HepG2 (cell line): ENCODE results near the gene PTGDR2.

Experiments used
- CTCF ChIP-seq: sonication (generic); formaldehyde crosslinking; IDR thresholded peaks from 2 replicates; pipeline ENCODE4 v1.5.0; 2020; ENCODE audit warnings: mild to moderate bottlenecking, missing genetic modification reagents, moderate library complexity
- FOXK1 ChIP-seq: sonication (generic); formaldehyde crosslinking; IDR thresholded peaks from 2 replicates; pipeline ENCODE4 v1.4.0; 2020; ENCODE audit warnings: low read depth, missing genetic modification reagents, borderline replicate concordance
- MED1 ChIP-seq: sonication (generic); formaldehyde crosslinking; IDR thresholded peaks from 2 replicates; pipeline ENCODE4 v1.4.0; 2020; ENCODE audit warnings: missing genetic modification reagents
- POLR2A ChIP-seq, 2 experiments: IDR thresholded peaks; 2 replicates each; pipeline ENCODE4 v1.6.1; 2011; ENCODE audit warnings: low read depth in 2 of 2, low read length in 2 of 2, mild to moderate bottlenecking in 1 of 2, moderate library complexity in 1 of 2; ENCODE audit not compliant: insufficient read depth in 1 of 2
- RAD21 ChIP-seq: fragments of 450-650 bp; formaldehyde crosslinking; IDR thresholded peaks from 2 replicates; pipeline ENCODE4 v1.5.0; 2020; ENCODE audit warnings: mild to moderate bottlenecking
- SMC3 ChIP-seq: IDR thresholded peaks from 2 replicates; pipeline ENCODE4 v1.6.1; 2011; ENCODE audit warnings: low read length, improper control_type of control experiment
- TF ChIP-seq, protein P1 (sequence below): sonication (generic); formaldehyde crosslinking; IDR thresholded peaks from 2 replicates; pipeline ENCODE4 v1.4.0; 2020; ENCODE audit warnings: low read depth, missing genetic modification reagents

DNA sequence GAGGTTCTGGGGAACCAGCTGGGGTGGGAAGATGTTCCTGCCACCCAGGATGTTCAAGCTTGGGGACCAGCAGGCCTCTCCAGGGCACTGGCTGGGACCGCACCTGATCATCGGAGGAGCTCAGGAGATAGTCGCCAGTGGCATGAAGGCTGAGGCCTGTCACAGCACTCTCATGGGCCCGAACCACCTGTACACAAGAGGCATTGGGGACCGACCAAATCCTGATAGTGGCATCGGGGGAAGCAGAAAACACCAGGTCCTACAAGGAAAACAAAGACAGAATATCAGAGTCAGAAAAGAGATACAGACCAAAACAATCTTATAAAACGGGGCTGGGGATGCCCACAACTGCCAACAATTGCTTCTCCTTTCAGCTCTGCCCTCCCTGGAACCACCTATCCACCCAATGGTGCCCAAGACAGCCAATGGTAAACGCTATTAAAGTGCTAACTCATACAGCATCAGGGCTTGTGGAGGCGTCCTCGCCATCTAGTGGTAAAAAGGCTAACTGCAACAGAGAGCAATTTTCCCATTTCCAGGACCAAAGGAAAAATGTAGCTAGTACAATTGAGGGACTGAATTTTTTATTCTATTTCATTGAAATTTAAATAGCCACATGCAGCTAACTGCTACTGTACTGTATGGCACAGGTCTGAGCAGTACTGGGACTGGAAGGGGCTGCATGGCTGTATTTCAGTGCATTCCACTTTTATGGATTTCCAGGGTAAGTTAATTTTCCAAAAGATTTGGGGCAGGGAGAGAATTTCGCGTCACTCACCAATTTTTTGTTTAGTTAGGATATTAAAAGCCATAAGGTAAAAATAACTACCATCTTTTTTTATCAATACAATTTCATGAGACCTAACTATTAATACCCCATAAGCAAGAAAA, 43.5 kb upstream of the PTGDR2 start:
- TF ChIP-seq RAD21 (CRISPR knock-in tag) (peak; percentile 51), SMC3 (peak; percentile 82), CTCF (CRISPR knock-in tag) (peak; percentile 86), MED1 (CRISPR knock-in tag) (no peak), FOXK1 (CRISPR knock-in tag) (no peak), POLR2A (IDR thresholded peaks at IDR 0.05; ENCODE audit: insufficient read depth in 1 of 2, low read depth in 2 of 2, low read length in 2 of 2) (0 out of 4 replicates have a peak, but pooled peaks of 1 of the 2 experiments have one; percentile 22)
- TF ChIP-seq, protein P1, sequence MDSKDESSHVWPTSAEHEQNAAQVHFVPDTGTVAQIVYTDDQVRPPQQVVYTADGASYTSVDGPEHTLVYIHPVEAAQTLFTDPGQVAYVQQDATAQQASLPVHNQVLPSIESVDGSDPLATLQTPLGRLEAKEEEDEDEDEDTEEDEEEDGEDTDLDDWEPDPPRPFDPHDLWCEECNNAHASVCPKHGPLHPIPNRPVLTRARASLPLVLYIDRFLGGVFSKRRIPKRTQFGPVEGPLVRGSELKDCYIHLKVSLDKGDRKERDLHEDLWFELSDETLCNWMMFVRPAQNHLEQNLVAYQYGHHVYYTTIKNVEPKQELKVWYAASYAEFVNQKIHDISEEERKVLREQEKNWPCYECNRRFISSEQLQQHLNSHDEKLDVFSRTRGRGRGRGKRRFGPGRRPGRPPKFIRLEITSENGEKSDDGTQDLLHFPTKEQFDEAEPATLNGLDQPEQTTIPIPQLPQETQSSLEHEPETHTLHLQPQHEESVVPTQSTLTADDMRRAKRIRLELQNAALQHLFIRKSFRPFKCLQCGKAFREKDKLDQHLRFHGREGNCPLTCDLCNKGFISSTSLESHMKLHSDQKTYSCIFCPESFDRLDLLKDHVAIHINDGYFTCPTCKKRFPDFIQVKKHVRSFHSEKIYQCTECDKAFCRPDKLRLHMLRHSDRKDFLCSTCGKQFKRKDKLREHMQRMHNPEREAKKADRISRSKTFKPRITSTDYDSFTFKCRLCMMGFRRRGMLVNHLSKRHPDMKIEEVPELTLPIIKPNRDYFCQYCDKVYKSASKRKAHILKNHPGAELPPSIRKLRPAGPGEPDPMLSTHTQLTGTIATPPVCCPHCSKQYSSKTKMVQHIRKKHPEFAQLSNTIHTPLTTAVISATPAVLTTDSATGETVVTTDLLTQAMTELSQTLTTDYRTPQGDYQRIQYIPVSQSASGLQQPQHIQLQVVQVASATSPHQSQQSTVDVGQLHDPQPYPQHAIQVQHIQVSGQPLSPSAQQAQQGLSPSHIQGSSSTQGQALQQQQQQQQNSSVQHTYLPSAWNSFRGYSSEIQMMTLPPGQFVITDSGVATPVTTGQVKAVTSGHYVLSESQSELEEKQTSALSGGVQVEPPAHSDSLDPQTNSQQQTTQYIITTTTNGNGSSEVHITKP (CRISPR knock-in tag): no peak
